Neural cell (in vitro differentiated cells): ENCODE measurements around the gene TCFL5. TPM values are rescaled to one million over a fixed set of nuclear protein-coding genes. Genes with fewer than 3 reads are reported as not detected.

Experiments
- H2AFZ ChIP-seq: fragments of 200-600, 300-800 bp; sonication (generic), shearing (Covaris generic); 2 replicates; pipeline ENCODE4 v1.6.0; 2014; ENCODE audit warnings: low read depth, mild to moderate bottlenecking, antibody characterized with exemption, low read length, moderate library complexity
- H3F3A ChIP-seq: fragments of 200-600 bp; shearing (Covaris generic); 2 replicates; pipeline ENCODE4 v1.6.1; 2016; ENCODE audit warnings: mild to moderate bottlenecking, moderate library complexity, mixed read lengths, antibody characterized with exemption, low read length; ENCODE audit not compliant: insufficient read depth, poor library complexity, severe bottlenecking
- H3K27ac ChIP-seq: fragments of 200-600, 300-800 bp; sonication (generic), shearing (Covaris generic); 2 replicates; pipeline ENCODE4 v1.5.1; 2014; ENCODE audit warnings: mild to moderate bottlenecking, low read length, moderate library complexity
- H3K27me3 ChIP-seq: fragments of 300-800, 200-600 bp; sonication (generic), shearing (Covaris generic); 2 replicates; pipeline ENCODE4 v1.6.0; 2014; ENCODE audit warnings: mild to moderate bottlenecking, low read depth, low read length, moderate library complexity; ENCODE audit not compliant: insufficient read depth
- H3K36me3 ChIP-seq: fragments of 300-800, 200-600 bp; sonication (generic), shearing (Covaris generic); 2 replicates; pipeline ENCODE4 v1.5.1; 2014; ENCODE audit warnings: mild to moderate bottlenecking, antibody characterized with exemption, low read length, moderate library complexity; ENCODE audit not compliant: insufficient read depth
- H3K4me2 ChIP-seq: fragments of 300-800, 200-600 bp; sonication (generic), shearing (Covaris generic); 2 replicates; pipeline ENCODE4 v1.6.0; 2014; ENCODE audit warnings: mild to moderate bottlenecking, low read length
- H3K4me3 ChIP-seq: fragments of 300-800, 200-600 bp; sonication (generic), shearing (Covaris generic); 2 replicates; pipeline ENCODE4 v1.5.1; 2014; ENCODE audit warnings: mild to moderate bottlenecking, low read length, moderate library complexity
- H3K79me2 ChIP-seq: fragments of 200-600 bp; shearing (Covaris generic); replicated peaks from 2 replicates; pipeline ENCODE4 v1.6.0; 2014; ENCODE audit warnings: mild to moderate bottlenecking, low read length, moderate library complexity; ENCODE audit not compliant: insufficient read depth
- H3K9ac ChIP-seq: fragments of 300-800, 200-600 bp; sonication (generic), shearing (Covaris generic); 2 replicates; pipeline ENCODE4 v1.6.1; 2016; ENCODE audit warnings: mild to moderate bottlenecking, low read length, mixed read lengths
- H3K9me2 ChIP-seq: fragments of 200-600 bp; shearing (Covaris generic); 2 replicates; pipeline ENCODE4 v1.6.1; 2016; ENCODE audit warnings: mild to moderate bottlenecking, low read length, mixed read lengths; ENCODE audit not compliant: insufficient read depth
- H3K9me3 ChIP-seq: fragments of 200-600, 300-800 bp; sonication (generic), shearing (Covaris generic); 2 replicates; pipeline ENCODE4 v1.6.1; 2016; ENCODE audit warnings: mild to moderate bottlenecking, mixed run types, low read length, moderate library complexity, mixed read lengths
- H4K20me1 ChIP-seq: fragments of 200-600 bp; shearing (Covaris generic); 2 replicates; pipeline ENCODE4 v1.6.1; 2016; ENCODE audit warnings: mild to moderate bottlenecking, mixed run types; ENCODE audit not compliant: insufficient read depth
- EP300 ChIP-seq: fragments of 450-650 bp; conservative IDR thresholded peaks from 2 replicates; pipeline ENCODE4 v1.6.1; 2014; ENCODE audit warnings: antibody characterized with exemption, mild to moderate bottlenecking, moderate library complexity; ENCODE audit not compliant: poor library complexity, severe bottlenecking
- EZH2 ChIP-seq: fragments of 200-600, 300-800 bp; shearing (Covaris generic), sonication (generic); IDR thresholded peaks from 2 replicates; pipeline ENCODE4 v1.6.1; 2014; ENCODE audit warnings: antibody characterized with exemption, low read length, borderline replicate concordance, mild to moderate bottlenecking; ENCODE audit not compliant: insufficient read depth, poor library complexity, severe bottlenecking
- MXI1 ChIP-seq: fragments of 450-650 bp; conservative IDR thresholded peaks from 2 replicates; pipeline ENCODE4 v1.6.1; 2014; ENCODE audit warnings: antibody characterized with exemption, mild to moderate bottlenecking; ENCODE audit not compliant: poor library complexity, severe bottlenecking
- POLR2AphosphoS5 ChIP-seq: IDR thresholded peaks from 2 replicates; pipeline ENCODE4 v1.6.1; 2012
- RAD21 ChIP-seq: fragments of 450-650 bp; conservative IDR thresholded peaks from 2 replicates; pipeline ENCODE4 v1.6.1; 2014; ENCODE audit warnings: antibody characterized with exemption, mild to moderate bottlenecking, moderate library complexity
- SMC3 ChIP-seq: fragments of 450-650 bp; conservative IDR thresholded peaks from 2 replicates; pipeline ENCODE4 v1.6.1; 2014; ENCODE audit warnings: antibody characterized with exemption, mild to moderate bottlenecking, moderate library complexity; ENCODE audit not compliant: poor library complexity
- TAF1 ChIP-seq: IDR thresholded peaks from 2 replicates; pipeline ENCODE4 v1.6.1; 2012; ENCODE audit warnings: low read depth
- polyA plus RNA-seq: library from polyadenylated mRNA; depleted of rRNA; stranded (reverse); fragments of >200 nt; gene quantifications from 2 replicates; pipeline ENCODE4 v1.2.3, GENCODE V29; 2014
- TF ChIP-seq, protein P1 (sequence below): IDR thresholded peaks from 2 replicates; pipeline ENCODE4 v1.6.1; 2012; ENCODE audit warnings: borderline replicate concordance
- TF ChIP-seq, protein P2 (sequence below): fragments of 450-650 bp; IDR thresholded peaks from 2 replicates; pipeline ENCODE4 v1.5.1; 2014; ENCODE audit warnings: antibody characterized with exemption, mild to moderate bottlenecking, moderate library complexity; ENCODE audit not compliant: poor library complexity, severe bottlenecking

Gene TCFL5
- polyA plus RNA-seq, 1 donor from 2014 or later: 9.8 TPM

DNA sequence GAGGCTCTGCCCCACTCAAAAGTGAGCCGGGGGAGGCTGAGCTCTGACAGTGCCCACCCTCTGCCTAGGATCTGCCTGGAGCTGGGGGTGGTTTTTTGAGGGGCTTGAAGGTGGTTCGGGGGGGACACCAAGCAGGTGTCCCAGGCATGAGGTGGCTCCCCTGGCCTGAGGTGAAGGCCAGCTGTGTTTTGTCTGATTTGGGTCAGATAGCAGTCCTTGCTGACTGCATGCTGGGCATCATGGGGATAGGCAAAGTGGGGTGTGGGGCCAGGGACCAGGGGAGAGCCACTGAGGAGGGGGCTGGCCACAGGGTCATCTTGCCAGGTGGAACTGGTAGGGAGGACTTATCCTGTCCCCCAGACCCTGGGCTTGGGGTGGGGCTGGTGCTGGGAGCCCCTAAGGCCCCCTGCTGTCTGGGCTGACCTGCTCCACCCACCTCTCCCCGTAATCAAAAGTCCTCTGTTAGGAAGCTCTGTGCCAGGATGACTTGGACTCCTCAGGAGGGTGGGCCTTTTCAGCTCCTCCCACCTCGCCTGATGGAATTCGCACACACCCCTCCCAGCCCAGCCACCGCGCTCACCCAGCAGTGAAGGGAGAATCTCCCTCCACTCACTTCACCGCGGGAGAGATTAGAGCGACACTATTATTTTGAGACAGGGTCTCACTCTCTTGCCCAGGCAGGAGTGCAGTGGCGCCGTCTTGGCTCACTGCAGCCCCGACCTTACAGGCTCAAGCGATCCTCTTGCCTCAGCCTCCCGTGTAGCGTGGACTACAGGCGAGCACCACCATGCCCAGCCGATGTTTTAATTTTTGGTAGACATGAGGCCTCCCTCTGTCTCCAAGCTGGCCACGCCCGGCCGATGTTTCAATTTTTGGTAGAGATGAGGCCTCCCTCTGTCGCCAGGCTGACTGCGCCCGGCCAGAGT is 46.3 kb downstream of the TCFL5 start:
- Histone ChIP-seq H3K27me3 (peaks cover 25% of the 10 kb centered on the region), H2AFZ (no peak overlapping the region), H3K4me3 (no peak overlapping the region), H3K4me2 (no peak overlapping the region), H3K9me2 (no peaks in the 10 kb centered on the region), H3K27ac (no peak overlapping the region), H3K9me3 (no peaks in the 10 kb centered on the region), H3K9ac (no peak overlapping the region), H4K20me1 (no peaks in the 10 kb centered on the region), H3F3A (no peaks in the 10 kb centered on the region), H3K36me3 (no peaks in the 10 kb centered on the region), H3K79me2 (no peaks in the 10 kb centered on the region)
- no peak for TF ChIP-seq RAD21

DNA sequence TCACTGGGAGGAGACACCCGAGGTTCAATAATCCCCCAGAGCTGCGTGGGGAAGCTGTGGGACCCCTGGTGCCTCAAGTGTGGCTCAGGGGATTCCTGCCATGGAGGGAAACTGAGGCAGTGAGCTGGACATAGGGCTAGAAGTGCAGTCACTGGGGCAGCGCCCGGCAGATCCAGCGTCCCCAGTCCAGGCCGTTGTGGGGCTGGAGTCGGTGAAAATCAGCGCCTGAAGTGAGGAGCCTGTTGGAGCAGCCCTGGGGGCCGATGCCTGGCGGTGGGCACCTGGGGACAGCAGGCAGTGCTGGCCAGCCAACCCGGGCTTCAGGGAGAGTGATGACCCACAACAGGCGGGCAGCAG is 46.9 kb downstream of the TCFL5 start:
- TF ChIP-seq SMC3 (no peak), EP300 (no peak), MXI1 (no peak), RAD21 (no peak), POLR2AphosphoS5 (no peak), EZH2 (no peak), TAF1 (no peak)
- TF ChIP-seq, protein P1, sequence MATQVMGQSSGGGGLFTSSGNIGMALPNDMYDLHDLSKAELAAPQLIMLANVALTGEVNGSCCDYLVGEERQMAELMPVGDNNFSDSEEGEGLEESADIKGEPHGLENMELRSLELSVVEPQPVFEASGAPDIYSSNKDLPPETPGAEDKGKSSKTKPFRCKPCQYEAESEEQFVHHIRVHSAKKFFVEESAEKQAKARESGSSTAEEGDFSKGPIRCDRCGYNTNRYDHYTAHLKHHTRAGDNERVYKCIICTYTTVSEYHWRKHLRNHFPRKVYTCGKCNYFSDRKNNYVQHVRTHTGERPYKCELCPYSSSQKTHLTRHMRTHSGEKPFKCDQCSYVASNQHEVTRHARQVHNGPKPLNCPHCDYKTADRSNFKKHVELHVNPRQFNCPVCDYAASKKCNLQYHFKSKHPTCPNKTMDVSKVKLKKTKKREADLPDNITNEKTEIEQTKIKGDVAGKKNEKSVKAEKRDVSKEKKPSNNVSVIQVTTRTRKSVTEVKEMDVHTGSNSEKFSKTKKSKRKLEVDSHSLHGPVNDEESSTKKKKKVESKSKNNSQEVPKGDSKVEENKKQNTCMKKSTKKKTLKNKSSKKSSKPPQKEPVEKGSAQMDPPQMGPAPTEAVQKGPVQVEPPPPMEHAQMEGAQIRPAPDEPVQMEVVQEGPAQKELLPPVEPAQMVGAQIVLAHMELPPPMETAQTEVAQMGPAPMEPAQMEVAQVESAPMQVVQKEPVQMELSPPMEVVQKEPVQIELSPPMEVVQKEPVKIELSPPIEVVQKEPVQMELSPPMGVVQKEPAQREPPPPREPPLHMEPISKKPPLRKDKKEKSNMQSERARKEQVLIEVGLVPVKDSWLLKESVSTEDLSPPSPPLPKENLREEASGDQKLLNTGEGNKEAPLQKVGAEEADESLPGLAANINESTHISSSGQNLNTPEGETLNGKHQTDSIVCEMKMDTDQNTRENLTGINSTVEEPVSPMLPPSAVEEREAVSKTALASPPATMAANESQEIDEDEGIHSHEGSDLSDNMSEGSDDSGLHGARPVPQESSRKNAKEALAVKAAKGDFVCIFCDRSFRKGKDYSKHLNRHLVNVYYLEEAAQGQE: no peak
- TF ChIP-seq, protein P2, sequence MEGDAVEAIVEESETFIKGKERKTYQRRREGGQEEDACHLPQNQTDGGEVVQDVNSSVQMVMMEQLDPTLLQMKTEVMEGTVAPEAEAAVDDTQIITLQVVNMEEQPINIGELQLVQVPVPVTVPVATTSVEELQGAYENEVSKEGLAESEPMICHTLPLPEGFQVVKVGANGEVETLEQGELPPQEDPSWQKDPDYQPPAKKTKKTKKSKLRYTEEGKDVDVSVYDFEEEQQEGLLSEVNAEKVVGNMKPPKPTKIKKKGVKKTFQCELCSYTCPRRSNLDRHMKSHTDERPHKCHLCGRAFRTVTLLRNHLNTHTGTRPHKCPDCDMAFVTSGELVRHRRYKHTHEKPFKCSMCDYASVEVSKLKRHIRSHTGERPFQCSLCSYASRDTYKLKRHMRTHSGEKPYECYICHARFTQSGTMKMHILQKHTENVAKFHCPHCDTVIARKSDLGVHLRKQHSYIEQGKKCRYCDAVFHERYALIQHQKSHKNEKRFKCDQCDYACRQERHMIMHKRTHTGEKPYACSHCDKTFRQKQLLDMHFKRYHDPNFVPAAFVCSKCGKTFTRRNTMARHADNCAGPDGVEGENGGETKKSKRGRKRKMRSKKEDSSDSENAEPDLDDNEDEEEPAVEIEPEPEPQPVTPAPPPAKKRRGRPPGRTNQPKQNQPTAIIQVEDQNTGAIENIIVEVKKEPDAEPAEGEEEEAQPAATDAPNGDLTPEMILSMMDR: no peak
- no peak overlapping the region for H3K27ac ChIP-seq
- H3K27me3 ChIP-seq: peaks cover 25% of the 10 kb centered on the region
- H3K9me3 ChIP-seq: no peaks in the 10 kb centered on the region
- no peaks in the 10 kb centered on the region for H3K79me2 ChIP-seq
- no peak overlapping the region for H3K9ac ChIP-seq
- H4K20me1 ChIP-seq: no peaks in the 10 kb centered on the region
- H3K9me2 ChIP-seq: no peaks in the 10 kb centered on the region
- H3K4me2 ChIP-seq: no peak overlapping the region
- no peak overlapping the region for H3K4me3 ChIP-seq
- no peaks in the 10 kb centered on the region for H3K36me3 ChIP-seq
- no peaks in the 10 kb centered on the region for H3F3A ChIP-seq
- no peak overlapping the region for H2AFZ ChIP-seq
